Measurements from ENCODE around the gene PSD2. TPM values are rescaled to one million over a fixed set of nuclear protein-coding genes. Genes with fewer than 3 reads are reported as not detected.

The PSD2 gene
- total RNA-seq, 2 experiments from 2014 or later = 0.08 TPM; not detected in 1

- H3K4me3 ChIP-seq (ENCODE audit: low read length) = no peak overlapping the region
- H3K9me3 Mint-ChIP-seq = no peaks in the 10 kb centered on the region
- no peaks in the 10 kb centered on the region for H3K4me1 ChIP-seq (ENCODE audit: insufficient read depth, low read length)
- no peak overlapping the region for H3K4me3 Mint-ChIP-seq
- peaks cover 0 to 15% of the 10 kb centered on the region in 2 experiments for H3K9me3 ChIP-seq (ENCODE audit: control insufficient read depth in 1 of 2, insufficient read depth in 1 of 2, low read length in 2 of 2)
- H3K27ac ChIP-seq (ENCODE audit: low read depth in 1 of 2, low read length in 2 of 2) = no peak overlapping the region
- peaks cover 39% of the 10 kb centered on the region for H3K27me3 Mint-ChIP-seq
- POLR2A ChIA-PET = no interaction called here
- no peaks in the 10 kb centered on the region for H3K4me1 Mint-ChIP-seq (ENCODE audit: low read depth)
- TF ChIP-seq, protein P1, sequence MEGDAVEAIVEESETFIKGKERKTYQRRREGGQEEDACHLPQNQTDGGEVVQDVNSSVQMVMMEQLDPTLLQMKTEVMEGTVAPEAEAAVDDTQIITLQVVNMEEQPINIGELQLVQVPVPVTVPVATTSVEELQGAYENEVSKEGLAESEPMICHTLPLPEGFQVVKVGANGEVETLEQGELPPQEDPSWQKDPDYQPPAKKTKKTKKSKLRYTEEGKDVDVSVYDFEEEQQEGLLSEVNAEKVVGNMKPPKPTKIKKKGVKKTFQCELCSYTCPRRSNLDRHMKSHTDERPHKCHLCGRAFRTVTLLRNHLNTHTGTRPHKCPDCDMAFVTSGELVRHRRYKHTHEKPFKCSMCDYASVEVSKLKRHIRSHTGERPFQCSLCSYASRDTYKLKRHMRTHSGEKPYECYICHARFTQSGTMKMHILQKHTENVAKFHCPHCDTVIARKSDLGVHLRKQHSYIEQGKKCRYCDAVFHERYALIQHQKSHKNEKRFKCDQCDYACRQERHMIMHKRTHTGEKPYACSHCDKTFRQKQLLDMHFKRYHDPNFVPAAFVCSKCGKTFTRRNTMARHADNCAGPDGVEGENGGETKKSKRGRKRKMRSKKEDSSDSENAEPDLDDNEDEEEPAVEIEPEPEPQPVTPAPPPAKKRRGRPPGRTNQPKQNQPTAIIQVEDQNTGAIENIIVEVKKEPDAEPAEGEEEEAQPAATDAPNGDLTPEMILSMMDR (IDR thresholded peaks at IDR 0.05) = no peak
- CTCF ChIA-PET = no interaction called here
- H3K36me3 ChIP-seq (ENCODE audit: insufficient read depth, low read length) = no peaks in the 10 kb centered on the region
- peak in 5 of 14 experiments; percentile 10 to 40 (median 17) for DNase-seq
- peaks cover 9% of the 10 kb centered on the region in 2 experiments for H3K27me3 ChIP-seq (ENCODE audit: control insufficient read depth in 1 of 2, insufficient read depth in 2 of 2, low read length in 2 of 2)
- H3K36me3 Mint-ChIP-seq (ENCODE audit: low read depth) = no peaks in the 10 kb centered on the region
- intact Hi-C loops (cut with DNase I, micrococcal nuclease) = no loop called here
- peak; percentile 57 for ATAC-seq (ENCODE audit: poor library complexity)
- H3K27ac Mint-ChIP-seq = no peak overlapping the region
These were observed 13.1 kb downstream of the PSD2 start for GRCh38 chr5:139808481-139809330.

GRCh38 chr5:139809331-139809810 is 13.8 kb downstream of the PSD2 start:
- Histone ChIP-seq H3K36me3 (ENCODE audit: insufficient read depth, low read length) (no peaks in the 10 kb centered on the region), H3K4me1 (ENCODE audit: insufficient read depth, low read length) (no peaks in the 10 kb centered on the region), H3K27me3 (ENCODE audit: control insufficient read depth in 1 of 2, insufficient read depth in 2 of 2, low read length in 2 of 2) (peaks cover 3 to 9% of the 10 kb centered on the region in 2 experiments), H3K27ac (ENCODE audit: low read depth in 1 of 2, low read length in 2 of 2) (no peak overlapping the region), H3K4me3 (ENCODE audit: low read length) (no peak overlapping the region), H3K9me3 (ENCODE audit: control insufficient read depth in 1 of 2, insufficient read depth in 1 of 2, low read length in 2 of 2) (peaks cover 0 to 15% of the 10 kb centered on the region in 2 experiments)
- Mint-ChIP-seq H3K4me3 (no peak overlapping the region), H3K36me3 (ENCODE audit: low read depth) (no peaks in the 10 kb centered on the region), H3K27me3 (peaks cover 34% of the 10 kb centered on the region), H3K4me1 (ENCODE audit: low read depth) (no peaks in the 10 kb centered on the region), H3K27ac (no peak overlapping the region), H3K9me3 (no peaks in the 10 kb centered on the region)
- TF ChIP-seq, protein P1 (IDR thresholded peaks at IDR 0.05) = no peak
- CTCF ChIA-PET = no interaction called here
- ATAC-seq (ENCODE audit: poor library complexity) (no peak), DNase-seq (no peak)
- POLR2A ChIA-PET = no interaction called here
- intact Hi-C loops (cut with DNase I, micrococcal nuclease) = no loop called here

DNA sequence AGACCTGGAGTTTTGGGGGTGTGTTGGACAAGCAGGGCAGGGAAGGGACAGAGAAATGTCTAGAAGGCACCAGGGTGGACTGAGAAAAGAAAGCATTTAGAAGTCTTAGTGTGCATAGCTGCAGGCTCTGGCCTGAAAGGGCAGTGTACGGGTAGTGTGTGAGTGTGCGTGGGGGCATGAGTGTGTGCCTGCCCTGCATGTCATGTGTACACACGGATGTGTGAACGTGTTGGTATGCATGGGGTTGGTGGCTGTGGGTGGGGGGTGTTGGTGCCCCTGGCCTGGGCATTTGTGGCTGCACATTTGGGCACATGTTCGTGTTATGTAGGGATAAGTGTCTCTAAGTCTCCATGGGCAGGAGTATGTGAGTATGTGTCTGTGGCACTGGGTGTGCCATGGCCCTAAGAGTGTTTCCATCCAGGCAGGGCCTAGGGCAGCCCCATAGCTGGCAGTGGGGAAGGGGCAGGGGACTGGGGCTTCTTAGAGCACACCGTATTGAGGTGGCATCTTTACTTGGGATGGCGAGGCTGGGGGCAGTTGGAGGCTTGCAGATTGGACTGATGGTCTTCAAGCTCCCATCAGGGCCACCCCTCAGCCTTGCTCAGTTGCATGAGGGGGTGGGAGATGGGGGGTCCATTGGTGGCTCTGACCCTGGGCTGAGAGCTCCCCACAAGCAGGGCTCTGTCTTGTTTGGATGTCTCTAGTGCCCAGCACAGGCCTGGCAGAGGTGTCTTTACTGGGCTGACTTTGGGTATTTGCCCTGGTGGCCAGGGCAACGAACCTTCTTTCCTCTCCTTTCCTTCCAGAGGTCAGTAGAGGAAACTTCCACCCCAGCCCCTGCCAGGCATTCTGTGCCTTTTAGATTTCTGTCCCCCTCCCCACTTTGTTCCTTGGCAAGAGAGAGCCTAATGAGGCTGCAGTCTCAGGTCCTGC is 15.0 kb downstream of the PSD2 start:
- no peaks in the 10 kb centered on the region for H3K4me1 Mint-ChIP-seq (ENCODE audit: low read depth)
- Histone ChIP-seq H3K4me3 (ENCODE audit: low read length) (no peak overlapping the region), H3K9me3 (ENCODE audit: control insufficient read depth in 1 of 2, insufficient read depth in 1 of 2, low read length in 2 of 2) (peaks cover 0 to 15% of the 10 kb centered on the region in 2 experiments), H3K4me1 (ENCODE audit: insufficient read depth, low read length) (no peaks in the 10 kb centered on the region), H3K36me3 (ENCODE audit: insufficient read depth, low read length) (no peaks in the 10 kb centered on the region), H3K27me3 (ENCODE audit: control insufficient read depth in 1 of 2, insufficient read depth in 2 of 2, low read length in 2 of 2) (peaks cover 3 to 9% of the 10 kb centered on the region in 2 experiments), H3K27ac (ENCODE audit: low read depth in 1 of 2, low read length in 2 of 2) (no peak overlapping the region)
- ChIA-PET POLR2A (no interaction called here), CTCF (no interaction called here)
- DNase-seq = no peak
- H3K27me3 Mint-ChIP-seq = peaks cover 25% of the 10 kb centered on the region
- H3K27ac Mint-ChIP-seq = no peak overlapping the region
- no peaks in the 10 kb centered on the region for H3K9me3 Mint-ChIP-seq
- ATAC-seq (ENCODE audit: poor library complexity) = no peak
- TF ChIP-seq, protein P1 (IDR thresholded peaks at IDR 0.05) = no peak
- no peaks in the 10 kb centered on the region for H3K36me3 Mint-ChIP-seq (ENCODE audit: low read depth)
- intact Hi-C loops (cut with DNase I, micrococcal nuclease) = no loop called here
- H3K4me3 Mint-ChIP-seq = no peak overlapping the region
